Smooth muscle cell (in vitro differentiated cells): Measurements from ENCODE around the gene ADNP. TPM values are rescaled to one million over a fixed set of nuclear protein-coding genes. Genes with fewer than 3 reads are reported as not detected.

Experiments used
- DNase-seq: peaks from one replicate; lab custom pipeline; 2025; ENCODE audit not compliant: unreplicated experiment; lab: John Stamatoyannopoulos, UW
- H2AFZ ChIP-seq: fragments of 200-600 bp; sonication (generic); 2 replicates; pipeline ENCODE4 v1.6.0; 2016; ENCODE audit warnings: antibody characterized with exemption, low read depth, mild to moderate bottlenecking
- H3F3A ChIP-seq: fragments of 200-600 bp; sonication (generic); 2 replicates; pipeline ENCODE4 v1.6.0; 2017; ENCODE audit warnings: antibody characterized with exemption, low read depth
- H3K27ac ChIP-seq: fragments of 200-600 bp; sonication (generic); 2 replicates; pipeline ENCODE4 v1.5.1; 2016; ENCODE audit warnings: low read depth, mild to moderate bottlenecking
- H3K27me3 ChIP-seq: fragments of 200-600 bp; sonication (generic); 2 replicates; pipeline ENCODE4 v1.6.1; 2016; ENCODE audit warnings: low read depth, mild to moderate bottlenecking
- H3K36me3 ChIP-seq: fragments of 200-600 bp; sonication (generic); 2 replicates; pipeline ENCODE4 v1.5.1; 2016; ENCODE audit warnings: low read depth
- H3K4me1 ChIP-seq: fragments of 200-600 bp; sonication (generic); 2 replicates; pipeline ENCODE4 v1.5.1; 2016; ENCODE audit warnings: low read depth
- H3K4me2 ChIP-seq: fragments of 200-600 bp; sonication (generic); 2 replicates; pipeline ENCODE4 v1.6.0; 2016; ENCODE audit warnings: mild to moderate bottlenecking
- H3K4me3 ChIP-seq: fragments of 200-600 bp; sonication (generic); 2 replicates; pipeline ENCODE4 v1.5.1; 2016; ENCODE audit warnings: mild to moderate bottlenecking
- H3K79me2 ChIP-seq: fragments of 200-600 bp; sonication (generic); 2 replicates; pipeline ENCODE4 v1.6.0; 2016; ENCODE audit warnings: low read depth, mild to moderate bottlenecking
- H3K9ac ChIP-seq: fragments of 200-600 bp; sonication (generic); 2 replicates; pipeline ENCODE4 v1.6.0; 2016; ENCODE audit warnings: low read depth
- H3K9me3 ChIP-seq: fragments of 200-600 bp; sonication (generic); replicated peaks from 2 replicates; pipeline ENCODE4 v1.5.1; 2016; ENCODE audit warnings: low read depth
- H4K20me1 ChIP-seq: fragments of 200-600 bp; sonication (generic); 2 replicates; pipeline ENCODE4 v1.6.0; 2016; ENCODE audit warnings: low read depth
- WGBS: methylation state at CpG from one replicate; pipeline ENCODE4 v1.1.7; 2016; ENCODE audit warnings: low lambda C conversion rate; 5-methylcytosine and 5-hydroxymethylcytosine counted together
- polyA plus RNA-seq: library from polyadenylated mRNA; unstranded; fragments of >200 nt; fragmentation: Nextera tagmentation; extraction: Ambion mirVana; gene quantifications from 2 replicates; pipeline ENCODE4 v1.2.1, GENCODE V29; 2016
- total RNA-seq: library from RNA; depleted of rRNA; stranded (reverse); fragments of >200 nt; gene quantifications from 2 replicates; pipeline ENCODE4 v1.2.3, GENCODE V29; 2014
- TF ChIP-seq, protein P1 (sequence below): fragments of 200-600 bp; sonication (generic); IDR thresholded peaks from 2 replicates; pipeline ENCODE4 v1.5.1; 2017; ENCODE audit warnings: borderline replicate concordance, mild to moderate bottlenecking, antibody characterized with exemption; ENCODE audit not compliant: insufficient read depth, poor library complexity, severe bottlenecking

Gene ADNP
- total and polyA plus RNA-seq, 2 experiments from 2014 or later: 14.2 to 57.4 TPM

- Histone ChIP-seq H4K20me1 (peaks cover 3% of the 10 kb centered on the region), H3K27me3 (no peaks in the 10 kb centered on the region), H3K79me2 (no peaks in the 10 kb centered on the region), H3K4me2 (no peak overlapping the region), H3K36me3 (no peaks in the 10 kb centered on the region), H3K9ac (no peak overlapping the region), H3K4me1 (no peaks in the 10 kb centered on the region), H3K9me3 (no peaks in the 10 kb centered on the region), H3K27ac (no peak overlapping the region), H3F3A (no peaks in the 10 kb centered on the region), H2AFZ (no peak overlapping the region), H3K4me3 (no peak overlapping the region)
- DNase-seq: no peak
- 94% methylated on average over 20 of the region's 20 CpGs for WGBS
- TF ChIP-seq, protein P1, sequence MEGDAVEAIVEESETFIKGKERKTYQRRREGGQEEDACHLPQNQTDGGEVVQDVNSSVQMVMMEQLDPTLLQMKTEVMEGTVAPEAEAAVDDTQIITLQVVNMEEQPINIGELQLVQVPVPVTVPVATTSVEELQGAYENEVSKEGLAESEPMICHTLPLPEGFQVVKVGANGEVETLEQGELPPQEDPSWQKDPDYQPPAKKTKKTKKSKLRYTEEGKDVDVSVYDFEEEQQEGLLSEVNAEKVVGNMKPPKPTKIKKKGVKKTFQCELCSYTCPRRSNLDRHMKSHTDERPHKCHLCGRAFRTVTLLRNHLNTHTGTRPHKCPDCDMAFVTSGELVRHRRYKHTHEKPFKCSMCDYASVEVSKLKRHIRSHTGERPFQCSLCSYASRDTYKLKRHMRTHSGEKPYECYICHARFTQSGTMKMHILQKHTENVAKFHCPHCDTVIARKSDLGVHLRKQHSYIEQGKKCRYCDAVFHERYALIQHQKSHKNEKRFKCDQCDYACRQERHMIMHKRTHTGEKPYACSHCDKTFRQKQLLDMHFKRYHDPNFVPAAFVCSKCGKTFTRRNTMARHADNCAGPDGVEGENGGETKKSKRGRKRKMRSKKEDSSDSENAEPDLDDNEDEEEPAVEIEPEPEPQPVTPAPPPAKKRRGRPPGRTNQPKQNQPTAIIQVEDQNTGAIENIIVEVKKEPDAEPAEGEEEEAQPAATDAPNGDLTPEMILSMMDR: no peak
Measured at GRCh38 chr20:50879649-50880550, 51.3 kb downstream of the ADNP start.

- 83% methylated on average over 6 of the region's 6 CpGs for WGBS
- Histone ChIP-seq H3K27ac (no peak overlapping the region), H3K9ac (no peak overlapping the region), H3K9me3 (no peaks in the 10 kb centered on the region), H4K20me1 (peaks cover 3% of the 10 kb centered on the region), H3K27me3 (no peaks in the 10 kb centered on the region), H3K4me3 (no peak overlapping the region), H3K4me1 (no peaks in the 10 kb centered on the region), H3K4me2 (no peak overlapping the region), H3F3A (no peaks in the 10 kb centered on the region), H2AFZ (no peak overlapping the region), H3K36me3 (no peaks in the 10 kb centered on the region), H3K79me2 (no peaks in the 10 kb centered on the region)
- TF ChIP-seq, protein P1: no peak
- DNase-seq: no peak
Measured at GRCh38 chr20:50877232-50877743, 53.9 kb downstream of the ADNP start.

GRCh38 chr20:50876816-50877215 lies 54.4 kb downstream of the ADNP start:
- H3K36me3 ChIP-seq: no peaks in the 10 kb centered on the region
- DNase-seq: no peak
- 94% methylated on average over 7 of the region's 7 CpGs for WGBS
- no peak overlapping the region for H3K9ac ChIP-seq
- TF ChIP-seq, protein P1: no peak
- no peaks in the 10 kb centered on the region for H3K27me3 ChIP-seq
- H3K27ac ChIP-seq: no peak overlapping the region
- H3K4me3 ChIP-seq: no peak overlapping the region
- H3K4me2 ChIP-seq: no peak overlapping the region
- H2AFZ ChIP-seq: no peak overlapping the region
- H4K20me1 ChIP-seq: peaks cover 3% of the 10 kb centered on the region
- no peaks in the 10 kb centered on the region for H3F3A ChIP-seq
- H3K79me2 ChIP-seq: no peaks in the 10 kb centered on the region
- no peaks in the 10 kb centered on the region for H3K9me3 ChIP-seq
- no peaks in the 10 kb centered on the region for H3K4me1 ChIP-seq
